ENCODE measurements around the gene CSMD2. TPM values are rescaled to one million over a fixed set of nuclear protein-coding genes. Genes with fewer than 3 reads are reported as not detected.

Gene CSMD2
- total RNA-seq, 1 experiment from 2014 or later: not detected

DNA sequence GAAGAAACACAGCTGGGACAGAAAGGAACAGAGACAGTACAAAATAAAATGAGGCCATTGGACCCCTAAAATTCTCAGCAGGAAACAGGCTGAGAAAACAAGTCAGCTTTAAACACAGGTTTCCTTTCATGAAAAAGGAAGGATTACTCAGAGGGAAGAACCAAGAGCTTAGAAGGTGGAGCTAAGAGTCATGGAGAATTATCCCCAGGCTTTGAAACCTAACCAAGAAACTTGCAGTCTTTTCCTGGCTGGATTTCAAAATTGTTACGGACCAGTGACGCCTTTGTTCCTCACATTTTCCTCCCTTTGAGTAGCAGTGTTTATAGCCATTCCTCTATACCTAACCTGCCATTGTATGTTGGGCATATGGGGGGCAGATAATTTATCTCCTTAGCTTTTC lies 292.3 kb downstream of the CSMD2 start:
- Histone ChIP-seq H3K4me3 (no peak overlapping the region), H3K9me2 (ENCODE audit: insufficient read depth) (no peaks in the 10 kb centered on the region), H3K9me3 (ENCODE audit: insufficient read depth, low read depth) (no peaks in the 10 kb centered on the region), H2AFZ (no peak overlapping the region), H3K27me3 (ENCODE audit: insufficient read depth, low read depth) (peaks cover 7% of the 10 kb centered on the region; the same call in 1 of the 2 replicates), H3K36me3 (ENCODE audit: low read depth) (no peaks in the 10 kb centered on the region), H3K79me2 (ENCODE audit: low read depth) (no peaks in the 10 kb centered on the region), H3F3A (ENCODE audit: insufficient read depth, low read depth) (no peaks in the 10 kb centered on the region), H3K27ac (no peak overlapping the region), H3K4me1 (replicated peaks; ENCODE audit: insufficient read depth) (no peaks in the 10 kb centered on the region), H4K20me1 (ENCODE audit: insufficient read depth) (no peaks in the 10 kb centered on the region), H3K4me2 (no peak overlapping the region)
- POLR2A ChIA-PET (ENCODE audit: unreplicated experiment): no interaction called here
- no peak for DNase-seq
- intact Hi-C loops (cut with micrococcal nuclease; ENCODE audit: unreplicated experiment): no loop called here
- TF ChIP-seq EZH2 (IDR thresholded peaks at IDR 0.05; ENCODE audit: low read depth) (no peak), CTCF (conservative IDR thresholded peaks at IDR 0.05) (no peak)
- CTCF ChIA-PET: no interaction called here
- no TSS peak for BruUV-seq (replicated peaks)

GRCh38 chr1:33872275-33872674 lies 292.8 kb downstream of the CSMD2 start:
- TF ChIP-seq EZH2 (IDR thresholded peaks at IDR 0.05; ENCODE audit: low read depth) (no peak), CTCF (conservative IDR thresholded peaks at IDR 0.05) (no peak)
- H3K36me3 ChIP-seq (ENCODE audit: low read depth): no peaks in the 10 kb centered on the region
- POLR2A ChIA-PET (ENCODE audit: unreplicated experiment): no interaction called here
- no peaks in the 10 kb centered on the region for H3K9me3 ChIP-seq (ENCODE audit: insufficient read depth, low read depth)
- no peak overlapping the region for H2AFZ ChIP-seq
- H3K27me3 ChIP-seq (ENCODE audit: insufficient read depth, low read depth): peaks cover 5% of the 10 kb centered on the region; the same call in 1 of the 2 replicates
- CTCF ChIA-PET: no interaction called here
- H3K4me1 ChIP-seq (replicated peaks; ENCODE audit: insufficient read depth): no peaks in the 10 kb centered on the region
- no peaks in the 10 kb centered on the region for H3K9me2 ChIP-seq (ENCODE audit: insufficient read depth)
- H3K79me2 ChIP-seq (ENCODE audit: low read depth): no peaks in the 10 kb centered on the region
- no TSS peak for BruUV-seq (replicated peaks)
- intact Hi-C loops (cut with micrococcal nuclease; ENCODE audit: unreplicated experiment): no loop called here
- no peaks in the 10 kb centered on the region for H3F3A ChIP-seq (ENCODE audit: insufficient read depth, low read depth)
- no peak overlapping the region for H3K4me3 ChIP-seq
- no peak overlapping the region for H3K27ac ChIP-seq
- H3K4me2 ChIP-seq: no peak overlapping the region
- no peak for DNase-seq
- no peaks in the 10 kb centered on the region for H4K20me1 ChIP-seq (ENCODE audit: insufficient read depth)

GRCh38 chr1:33867684-33868083 lies 297.3 kb downstream of the CSMD2 start:
- no peak overlapping the region for H3K4me3 ChIP-seq
- H4K20me1 ChIP-seq (ENCODE audit: insufficient read depth): no peaks in the 10 kb centered on the region
- no peaks in the 10 kb centered on the region for H3K9me3 ChIP-seq (ENCODE audit: insufficient read depth, low read depth)
- TF ChIP-seq EZH2 (IDR thresholded peaks at IDR 0.05; ENCODE audit: low read depth) (no peak), CTCF (conservative IDR thresholded peaks at IDR 0.05) (no peak)
- H3K79me2 ChIP-seq (ENCODE audit: low read depth): no peaks in the 10 kb centered on the region
- ChIA-PET CTCF (no interaction called here), POLR2A (ENCODE audit: unreplicated experiment) (no interaction called here)
- H3K4me2 ChIP-seq: no peak overlapping the region
- intact Hi-C loops (cut with micrococcal nuclease; ENCODE audit: unreplicated experiment): no loop called here
- no TSS peak for BruUV-seq (replicated peaks)
- H3K9me2 ChIP-seq (ENCODE audit: insufficient read depth): no peaks in the 10 kb centered on the region
- no peaks in the 10 kb centered on the region for H3K4me1 ChIP-seq (replicated peaks; ENCODE audit: insufficient read depth)
- H3K27me3 ChIP-seq (ENCODE audit: insufficient read depth, low read depth): peaks cover 36% of the 10 kb centered on the region; the same call in 1 of the 2 replicates
- no peaks in the 10 kb centered on the region for H3F3A ChIP-seq (ENCODE audit: insufficient read depth, low read depth)
- H3K27ac ChIP-seq: no peak overlapping the region
- H3K36me3 ChIP-seq (ENCODE audit: low read depth): no peaks in the 10 kb centered on the region
- no peak for DNase-seq
- no peak overlapping the region for H2AFZ ChIP-seq

Data from PC-9 (cell line).